OCI-LY1 (cell line): Measurements from ENCODE around the gene TRIM9.

Experiments used
- CTCF ChIP-seq: fragments of 200-600 bp; sonication (generic), shearing (Covaris generic); IDR thresholded peaks from 2 replicates; pipeline ENCODE4 v1.5.1; 2017; ENCODE audit warnings: mild to moderate bottlenecking, antibody characterized with exemption, low read length, moderate library complexity, mixed read lengths
- EZH2 ChIP-seq: fragments of 200-600 bp; sonication (generic), shearing (Covaris generic); IDR thresholded peaks from 2 replicates; pipeline ENCODE4 v1.8.0; 2017; ENCODE audit warnings: borderline replicate concordance, mixed run types, mild to moderate bottlenecking, antibody characterized with exemption, low read length, moderate library complexity, mixed read lengths

- TF ChIP-seq CTCF (no peak), EZH2 (no peak)
Measured at GRCh38 chr14:51008446-51008845, 86.5 kb downstream of the TRIM9 start.
